Measurements from ENCODE around the gene RASGEF1B.

Gene RASGEF1B

GRCh38 chr4:81429031-81429430 is 42.7 kb downstream of the RASGEF1B start:
- TF ChIP-seq CTCF (IDR thresholded peaks at IDR 0.05; ENCODE audit: low read depth, low read length) = no peak
- DNase-seq (ENCODE audit: extremely low read depth, low read depth) = no peak

- DNase-seq (ENCODE audit: extremely low read depth, low read depth) = no peak
- TF ChIP-seq CTCF (IDR thresholded peaks at IDR 0.05; ENCODE audit: low read depth, low read length) = no peak
Observed at GRCh38 chr4:81428002-81428401, 43.7 kb downstream of the RASGEF1B start.

DNA sequence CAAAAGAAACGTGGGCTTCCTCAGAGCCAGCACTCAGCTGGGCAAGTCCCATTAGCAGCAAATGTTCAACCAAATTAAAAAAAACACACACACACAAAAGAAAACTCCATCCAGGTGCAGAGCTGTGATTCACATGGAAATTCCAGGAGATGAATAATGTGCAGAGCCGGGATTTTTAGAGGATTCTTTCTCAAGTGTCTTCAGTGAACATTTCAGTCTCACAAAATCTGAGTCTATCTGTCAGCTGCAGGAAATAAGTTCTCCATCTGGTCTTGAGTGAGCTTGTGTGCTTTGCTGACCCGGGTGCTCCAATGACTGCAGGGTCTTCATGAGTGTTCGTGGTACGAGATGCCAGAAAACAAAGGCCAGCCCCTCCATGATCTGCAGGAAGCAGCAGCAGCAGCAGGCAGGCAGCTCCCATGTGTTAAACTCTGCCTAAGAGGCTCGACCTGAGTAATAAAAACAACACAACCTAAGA is 44.3 kb downstream of the RASGEF1B start:
- no peak for DNase-seq (ENCODE audit: extremely low read depth, low read depth)
- no peak for TF ChIP-seq CTCF (IDR thresholded peaks at IDR 0.05; ENCODE audit: low read depth, low read length)

GRCh38 chr4:81426770-81427289 is 44.9 kb downstream of the RASGEF1B start:
- DNase-seq (ENCODE audit: extremely low read depth, low read depth) = no peak
- TF ChIP-seq CTCF (IDR thresholded peaks at IDR 0.05; ENCODE audit: low read depth, low read length) = no peak

DNA sequence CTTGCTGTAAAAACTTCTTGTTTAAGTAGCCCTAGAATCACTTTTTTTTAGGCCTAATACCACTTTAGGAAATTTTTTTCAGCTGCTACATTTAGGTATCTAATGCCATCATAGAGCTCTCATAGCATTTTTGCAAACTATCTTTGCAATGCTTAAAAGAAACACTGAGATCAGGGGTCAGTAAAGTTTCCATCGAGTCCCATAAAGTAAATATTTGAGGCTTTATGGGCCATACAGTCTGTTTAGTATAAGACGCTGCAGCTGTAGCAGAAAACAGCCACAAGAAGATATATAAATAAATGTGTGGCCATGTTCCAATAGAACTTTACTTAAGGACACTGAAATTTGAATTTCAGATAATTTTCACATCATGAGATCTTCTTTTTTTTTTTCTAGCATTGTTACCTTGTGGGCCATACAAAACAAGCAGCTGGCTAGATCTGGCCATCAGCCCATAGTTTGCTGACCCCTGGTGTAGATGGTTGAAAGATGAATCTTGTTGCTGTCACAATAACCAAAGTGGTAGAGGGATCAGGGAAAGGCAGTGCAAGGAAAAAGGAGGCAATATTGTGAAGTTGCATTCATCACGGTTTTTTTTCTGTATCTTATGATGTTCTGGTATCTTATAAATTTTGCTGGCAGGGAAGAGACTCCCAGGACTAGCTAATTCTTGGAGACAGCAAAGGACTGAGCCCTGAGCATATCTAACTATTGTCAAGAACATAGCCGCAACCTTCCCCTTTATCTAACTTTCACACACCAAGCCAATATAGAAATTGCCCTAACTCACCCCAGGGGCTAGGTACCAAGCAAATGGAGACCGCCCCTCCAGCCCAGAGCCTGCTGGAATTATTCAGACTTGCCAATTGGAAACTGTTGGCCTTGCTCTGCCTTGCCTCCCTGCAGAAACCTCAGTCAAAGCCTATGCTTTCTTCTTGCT is 46.6 kb downstream of the RASGEF1B start:
- no peak for TF ChIP-seq CTCF (IDR thresholded peaks at IDR 0.05; ENCODE audit: low read depth, low read length)
- no peak for DNase-seq (ENCODE audit: extremely low read depth, low read depth)

DNA sequence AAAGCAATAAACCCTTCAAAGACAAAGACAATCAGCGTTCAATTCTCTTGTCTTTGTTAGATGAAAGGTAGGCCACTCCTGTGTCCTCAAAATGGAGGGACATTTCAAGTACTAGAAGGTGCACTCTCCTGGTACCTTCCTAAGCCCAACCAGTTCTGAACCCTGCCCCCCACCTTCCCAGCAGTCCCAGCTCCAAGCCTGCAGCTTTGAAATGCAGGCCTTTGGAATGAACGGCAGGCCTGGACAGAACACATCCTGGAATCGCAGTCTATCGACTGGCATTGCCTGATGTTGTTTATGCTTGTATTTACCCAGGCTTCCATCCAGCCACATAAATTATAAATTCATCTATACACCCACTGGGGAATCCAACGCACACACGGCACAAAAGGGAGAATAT is 47.4 kb downstream of the RASGEF1B start:
- DNase-seq (ENCODE audit: extremely low read depth, low read depth) = no peak
- no peak for TF ChIP-seq CTCF (IDR thresholded peaks at IDR 0.05; ENCODE audit: low read depth, low read length)

DNA sequence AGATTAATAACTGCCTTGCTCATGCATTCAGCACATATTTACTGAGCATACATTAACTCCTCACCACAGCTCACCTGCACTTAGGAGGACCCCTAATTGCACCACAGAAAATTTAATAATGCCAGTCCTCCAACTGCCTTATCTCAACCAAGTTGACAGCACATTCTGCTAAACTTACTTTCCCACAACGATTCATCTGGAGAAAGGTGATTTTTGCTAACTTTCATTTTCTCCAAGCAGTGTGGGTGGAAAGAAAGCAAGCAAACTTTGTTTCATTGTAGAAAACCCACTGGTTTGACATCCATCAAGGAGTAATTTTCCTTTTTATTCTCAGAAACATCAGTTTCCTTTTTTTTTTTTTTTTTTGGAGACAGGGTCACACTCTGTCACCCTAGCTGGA is 49.1 kb downstream of the RASGEF1B start:
- DNase-seq (ENCODE audit: extremely low read depth, low read depth) = no peak
- no peak for TF ChIP-seq CTCF (IDR thresholded peaks at IDR 0.05; ENCODE audit: low read depth, low read length)
